GM12864 (cell line): ENCODE data around the gene AZIN2.
"Not testable (repeated sequence)": the region's sequence is repeated elsewhere in the genome, so short reads cannot be mapped to it uniquely, and the experiment has no call there.

Experiments used
- DNase-seq: peaks from one replicate; pipeline ENCODE4 v3.0.0-alpha.2; 2011; ENCODE audit warnings: low read depth
- H3K4me3 ChIP-seq: 2 replicates; pipeline ENCODE4 v1.5.1; 2011; ENCODE audit warnings: mild to moderate bottlenecking, low read depth, low read length, control low read depth
- CTCF ChIP-seq: IDR thresholded peaks from 2 replicates; pipeline ENCODE4 v1.5.1; 2011; ENCODE audit warnings: low read depth, mild to moderate bottlenecking, moderate library complexity, low read length, control low read depth, inconsistent platforms; ENCODE audit errors: missing control alignments

AZIN2 gene

GRCh38 chr1:33041026-33041425 is 39.9 kb upstream of the AZIN2 start:
- H3K4me3 ChIP-seq: no peak overlapping the region
- DNase-seq: no peak
- no peak for TF ChIP-seq CTCF

- DNase-seq: no peak
- H3K4me3 ChIP-seq: no peak overlapping the region
- TF ChIP-seq CTCF: no peak
Observed at GRCh38 chr1:33042831-33043230, 38.1 kb upstream of the AZIN2 start.

- DNase-seq: no peak
- TF ChIP-seq CTCF: no peak
Observed at GRCh38 chr1:33043267-33044092, 37.5 kb upstream of the AZIN2 start.

GRCh38 chr1:33045246-33045645 is 35.7 kb upstream of the AZIN2 start:
- no peak for DNase-seq
- H3K4me3 ChIP-seq: no peak overlapping the region
- no peak for TF ChIP-seq CTCF

More at GRCh38 chr1:33043267-33044092, 37.5 kb upstream of the AZIN2 start:
- no peak overlapping the region for H3K4me3 ChIP-seq

GRCh38 chr1:33045814-33046213 is 35.1 kb upstream of the AZIN2 start:
- DNase-seq: no peak
- no peak for TF ChIP-seq CTCF
- no peak overlapping the region for H3K4me3 ChIP-seq

GRCh38 chr1:33046234-33046633 is 34.7 kb upstream of the AZIN2 start:
- DNase-seq, H3K4me3 ChIP-seq: not testable (repeated sequence)

GRCh38 chr1:33047290-33047689 is 33.7 kb upstream of the AZIN2 start:
- H3K4me3 ChIP-seq: no peak overlapping the region
- DNase-seq: no peak
- no peak for TF ChIP-seq CTCF
